ENCODE measurements around the gene PTGIS.
A peak's percentile ranks its signal among the peaks of the same experiment; 100 is the strongest.

The PTGIS gene

DNA sequence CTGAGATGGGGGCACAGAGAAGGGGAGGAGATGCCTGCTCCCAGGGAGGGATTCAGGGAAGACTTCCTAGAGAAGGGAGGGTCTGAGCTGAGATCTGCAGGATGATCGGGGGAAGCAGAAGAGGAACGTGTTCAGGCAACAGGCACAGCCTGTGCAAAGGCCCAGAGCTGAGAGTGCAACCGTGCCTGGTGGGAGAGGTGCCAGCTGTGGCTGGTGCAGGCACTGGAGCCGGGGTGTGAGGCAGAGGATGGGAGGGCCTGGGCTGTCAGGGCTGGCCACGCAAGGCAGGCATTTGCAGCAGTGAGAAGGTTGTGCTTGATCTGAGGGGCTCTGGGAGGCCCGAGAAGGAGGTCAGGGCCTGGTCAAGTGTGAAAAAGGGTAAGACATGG lies 27.7 kb downstream of the PTGIS start:
- TF ChIP-seq JUND (IDR thresholded peaks at IDR 0.05; ENCODE audit: low read depth), result no peak
- DNase-seq (ENCODE audit: low read depth in 1 of 2, low spot score in 1 of 2), result no peak
- in situ Hi-C loops (cut with HindIII; ENCODE audit: low pct_unique_long_range_greater_than_20kb, low sequenced_read_pairs), result no loop called here

DNA sequence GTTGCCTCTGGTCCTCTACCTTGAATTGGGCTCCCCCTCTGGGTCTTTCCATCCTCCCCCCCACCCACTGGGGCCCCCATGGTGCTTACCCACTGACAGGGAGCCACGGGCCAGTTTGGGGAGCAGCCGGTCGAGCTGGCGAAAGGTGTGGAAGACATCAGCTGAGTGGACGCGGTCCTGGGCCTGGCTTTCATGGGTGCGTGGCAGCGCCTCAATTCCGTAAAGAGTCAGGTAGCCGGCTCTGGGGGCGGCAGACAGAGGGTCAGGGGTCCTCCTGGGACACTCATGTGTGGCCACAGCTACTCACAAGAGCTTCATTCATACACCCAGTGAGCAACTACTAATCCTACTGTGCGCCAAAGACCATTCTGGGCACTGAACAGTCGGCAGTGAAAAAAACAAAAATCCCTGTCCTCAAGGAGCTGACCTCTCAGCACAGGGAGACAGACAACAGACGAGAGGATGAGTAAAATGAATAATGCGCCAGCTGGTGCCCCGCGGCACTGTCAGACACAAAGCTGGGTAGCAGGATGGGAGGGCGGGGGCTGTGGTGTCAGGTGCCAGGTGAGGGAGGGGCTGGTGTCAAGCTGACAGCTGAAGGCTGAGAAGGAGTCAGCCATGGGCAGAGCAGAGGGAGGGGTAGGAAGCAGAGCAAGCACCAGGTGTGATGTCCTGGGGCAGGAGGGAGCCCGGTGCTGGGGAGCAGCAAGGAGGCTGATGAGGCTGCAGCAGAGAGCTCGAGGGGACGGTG lies 28.3 kb downstream of the PTGIS start:
- DNase-seq (ENCODE audit: low read depth in 1 of 2, low spot score in 1 of 2), result no peak
- TF ChIP-seq JUND (IDR thresholded peaks at IDR 0.05; ENCODE audit: low read depth), result no peak
- in situ Hi-C loops (cut with HindIII; ENCODE audit: low pct_unique_long_range_greater_than_20kb, low sequenced_read_pairs), result no loop called here

GRCh38 chr20:49538950-49539349 lies 29.0 kb downstream of the PTGIS start:
- DNase-seq (ENCODE audit: low read depth in 1 of 2, low spot score in 1 of 2), result no peak
- TF ChIP-seq JUND (IDR thresholded peaks at IDR 0.05; ENCODE audit: low read depth), result no peak
- in situ Hi-C loops (cut with HindIII; ENCODE audit: low pct_unique_long_range_greater_than_20kb, low sequenced_read_pairs), result no loop called here

- DNase-seq (ENCODE audit: low read depth in 1 of 2, low spot score in 1 of 2), result peak; percentile 65 to 72
- no peak for TF ChIP-seq JUND (IDR thresholded peaks at IDR 0.05; ENCODE audit: low read depth)
- in situ Hi-C loops (cut with HindIII; ENCODE audit: low pct_unique_long_range_greater_than_20kb, low sequenced_read_pairs), result no loop called here
These were observed 33.7 kb downstream of the PTGIS start for GRCh38 chr20:49534255-49534712.

- in situ Hi-C loops (cut with HindIII; ENCODE audit: low pct_unique_long_range_greater_than_20kb, low sequenced_read_pairs), result no loop called here
- no peak for DNase-seq (ENCODE audit: low read depth in 1 of 2, low spot score in 1 of 2)
- TF ChIP-seq JUND (IDR thresholded peaks at IDR 0.05; ENCODE audit: low read depth), result no peak
These were observed 35.5 kb downstream of the PTGIS start for GRCh38 chr20:49532285-49532946.

- no peak for TF ChIP-seq JUND (IDR thresholded peaks at IDR 0.05; ENCODE audit: low read depth)
- in situ Hi-C loops (cut with HindIII; ENCODE audit: low pct_unique_long_range_greater_than_20kb, low sequenced_read_pairs), result no loop called here
- no peak for DNase-seq (ENCODE audit: low read depth in 1 of 2, low spot score in 1 of 2)
These were observed 38.5 kb downstream of the PTGIS start for GRCh38 chr20:49529470-49529869.

DNA sequence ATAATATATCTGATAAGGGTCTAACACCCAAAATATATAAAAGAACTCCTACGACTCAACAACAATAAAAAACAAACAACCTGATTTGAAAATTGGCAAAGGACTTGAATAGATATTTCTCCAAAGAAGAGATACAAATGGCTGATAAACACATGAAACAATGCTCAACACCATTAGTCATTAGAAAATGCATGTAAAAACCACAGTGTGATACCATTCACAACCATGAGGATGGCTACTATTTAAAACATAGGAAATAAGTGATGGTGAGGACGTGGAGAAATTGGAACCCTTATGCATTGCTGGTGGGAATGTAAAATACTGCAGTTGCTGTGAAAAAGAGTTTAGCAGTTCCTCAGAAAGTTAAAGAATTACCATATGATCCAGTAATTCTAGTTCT lies 41.4 kb downstream of the PTGIS start:
- TF ChIP-seq JUND (IDR thresholded peaks at IDR 0.05; ENCODE audit: low read depth), result no peak
- no peak for DNase-seq (ENCODE audit: low read depth in 1 of 2, low spot score in 1 of 2)
- in situ Hi-C loops (cut with HindIII; ENCODE audit: low pct_unique_long_range_greater_than_20kb, low sequenced_read_pairs), result no loop called here

- no peak for DNase-seq (ENCODE audit: low read depth in 1 of 2, low spot score in 1 of 2)
- no peak for TF ChIP-seq JUND (IDR thresholded peaks at IDR 0.05; ENCODE audit: low read depth)
- in situ Hi-C loops (cut with HindIII; ENCODE audit: low pct_unique_long_range_greater_than_20kb, low sequenced_read_pairs), result no loop called here
These were observed 41.9 kb downstream of the PTGIS start for GRCh38 chr20:49526056-49526455.

GRCh38 chr20:49523767-49524360 lies 44.1 kb downstream of the PTGIS start:
- TF ChIP-seq JUND (IDR thresholded peaks at IDR 0.05; ENCODE audit: low read depth), result no peak
- in situ Hi-C loops (cut with HindIII; ENCODE audit: low pct_unique_long_range_greater_than_20kb, low sequenced_read_pairs), result no loop called here
- DNase-seq (ENCODE audit: low read depth in 1 of 2, low spot score in 1 of 2), result no peak

DNA sequence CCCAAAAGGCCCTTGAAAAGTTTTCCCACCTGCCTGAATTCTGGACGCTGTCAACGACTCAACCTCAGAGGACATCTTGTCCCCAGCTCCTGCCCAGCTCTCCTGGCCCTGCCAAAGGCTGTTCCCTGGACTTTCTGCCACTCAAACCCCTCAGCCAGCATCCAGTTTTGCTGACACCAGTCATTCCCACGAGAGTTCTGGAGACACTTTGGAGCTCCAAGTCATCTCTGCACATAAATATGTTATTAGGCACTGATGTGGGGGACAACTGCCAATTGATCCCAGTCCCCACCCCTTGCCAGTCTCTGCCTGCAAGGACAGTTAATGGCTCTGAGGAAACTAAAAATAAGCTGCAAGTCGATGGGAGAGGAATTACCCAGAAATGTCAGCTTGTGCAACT lies 46.6 kb downstream of the PTGIS start:
- in situ Hi-C loops (cut with HindIII; ENCODE audit: low pct_unique_long_range_greater_than_20kb, low sequenced_read_pairs), result no loop called here

GRCh38 chr20:49519777-49520359 lies 48.1 kb downstream of the PTGIS start:
- in situ Hi-C loops (cut with HindIII; ENCODE audit: low pct_unique_long_range_greater_than_20kb, low sequenced_read_pairs), result no loop called here
- DNase-seq (ENCODE audit: low read depth in 1 of 2, low spot score in 1 of 2), result no peak
- no peak for TF ChIP-seq JUND (IDR thresholded peaks at IDR 0.05; ENCODE audit: low read depth)

More for the DNA sequence above, 46.6 kb downstream of the PTGIS start:
- no peak for TF ChIP-seq JUND (IDR thresholded peaks at IDR 0.05; ENCODE audit: low read depth)
- DNase-seq (ENCODE audit: low read depth in 1 of 2, low spot score in 1 of 2), result no peak

GRCh38 chr20:49519212-49519712 lies 48.7 kb downstream of the PTGIS start:
- no peak for DNase-seq (ENCODE audit: low read depth in 1 of 2, low spot score in 1 of 2)
- TF ChIP-seq JUND (IDR thresholded peaks at IDR 0.05; ENCODE audit: low read depth), result no peak
- in situ Hi-C loops (cut with HindIII; ENCODE audit: low pct_unique_long_range_greater_than_20kb, low sequenced_read_pairs), result no loop called here

DNA sequence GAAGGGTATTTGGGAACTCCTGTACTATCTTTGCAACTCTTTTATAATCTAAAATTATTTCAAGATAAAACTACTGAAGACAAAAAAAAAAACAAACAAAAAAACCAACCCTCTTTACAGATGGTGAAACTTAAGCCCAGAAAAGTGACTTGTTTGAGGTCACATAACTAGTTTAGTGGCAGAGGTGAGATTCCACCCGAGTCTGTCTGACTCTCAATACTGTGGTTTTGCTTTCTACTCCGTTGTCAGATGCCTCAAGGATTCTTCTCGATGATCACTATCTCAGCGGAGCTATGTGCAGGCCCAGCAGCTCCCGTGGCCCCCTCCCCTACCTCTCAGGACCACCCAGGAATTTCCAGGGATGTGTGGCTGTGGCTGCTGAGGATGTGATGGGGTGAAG lies 49.4 kb downstream of the PTGIS start:
- in situ Hi-C loops (cut with HindIII; ENCODE audit: low pct_unique_long_range_greater_than_20kb, low sequenced_read_pairs), result no loop called here
- no peak for TF ChIP-seq JUND (IDR thresholded peaks at IDR 0.05; ENCODE audit: low read depth)

More for the DNA sequence above, 49.4 kb downstream of the PTGIS start:
- DNase-seq (ENCODE audit: low read depth in 1 of 2, low spot score in 1 of 2), result no peak

Data from T47D (cell line).